Breast epithelium (tissue), 4 donors: ENCODE data around the gene PPIP5K2. TPM values are rescaled to one million over a fixed set of nuclear protein-coding genes. Genes with fewer than 3 reads are reported as not detected.

Experiments
- DNase-seq, 2 donors: peaks; one replicate each; pipeline ENCODE4 v3.0.0-alpha.2; 2019; ENCODE audit warnings: low spot score in 2 of 2
- H3K27ac ChIP-seq, 2 donors: fragments of 200-600 bp; sonication (generic) in 1 of 2; one replicate each; pipeline ENCODE4 v1.5.1; 2016 to 2019; ENCODE audit warnings: mild to moderate bottlenecking in 1 of 2
- H3K27me3 ChIP-seq, 2 donors: fragments of 200-600 bp; sonication (generic) in 1 of 2; one replicate each; pipeline versions ENCODE4 v1.5.1 to v1.6.0; 2017 to 2019; ENCODE audit warnings: control low read depth in 1 of 2, mild to moderate bottlenecking in 1 of 2
- H3K36me3 ChIP-seq: fragments of 200-600 bp; one replicate; pipeline ENCODE4 v1.5.1; 2019
- H3K4me1 ChIP-seq, 2 donors: fragments of 200-600 bp; sonication (generic); one replicate each; pipeline ENCODE4 v1.5.1; 2016 to 2019; ENCODE audit warnings: control low read depth in 1 of 2
- H3K4me3 ChIP-seq, 3 donors: fragments of 200-600 bp; sonication (generic); 1 replicate in 2 of 3; 2 replicates in 1 of 3; pipeline ENCODE4 v1.5.1; 2016 to 2019; ENCODE audit warnings: mild to moderate bottlenecking in 3 of 3, moderate library complexity in 2 of 3
- H3K9me3 ChIP-seq, 2 donors: fragments of 200-600 bp; sonication (generic) in 1 of 2; one replicate each; pipeline ENCODE4 v1.5.1; 2016 to 2019; ENCODE audit warnings: control low read depth in 1 of 2
- POLR2A ChIP-seq: fragments of 450-650 bp; IDR thresholded peaks from one replicate; pipeline ENCODE4 v1.6.1; 2016; ENCODE audit warnings: antibody characterized with exemption, mild to moderate bottlenecking, moderate library complexity
- POLR2AphosphoS5 ChIP-seq, 3 donors: sonication (generic); formaldehyde crosslinking; IDR thresholded peaks; one replicate each; pipeline ENCODE4 v1.6.1; 2017; ENCODE audit warnings: antibody characterized with exemption in 3 of 3
- intact Hi-C: fragments of 100-400 bp; cut with DNase I; formaldehyde crosslinking; loops from one replicate; pipeline ENCODE4 v1.15.1; 2023; ENCODE audit warnings: low total_unique reads
- total RNA-seq, 3 donors: library from RNA; depleted of rRNA; stranded (reverse); fragments of >200 nt; gene quantifications; one replicate each; pipeline ENCODE4 v1.1.0, GENCODE V29; 2016
- TF ChIP-seq, protein P1 (sequence below), 3 donors: fragments of 450-650 bp; IDR thresholded peaks; one replicate each; pipeline ENCODE4 v1.5.1; 2016 to 2017; ENCODE audit warnings: antibody characterized with exemption in 3 of 3, mild to moderate bottlenecking in 3 of 3, moderate library complexity in 3 of 3

PPIP5K2 gene
- total RNA-seq, 3 donors from 2014 or later: 42.7 to 69.1 (median 43.9) TPM

DNA sequence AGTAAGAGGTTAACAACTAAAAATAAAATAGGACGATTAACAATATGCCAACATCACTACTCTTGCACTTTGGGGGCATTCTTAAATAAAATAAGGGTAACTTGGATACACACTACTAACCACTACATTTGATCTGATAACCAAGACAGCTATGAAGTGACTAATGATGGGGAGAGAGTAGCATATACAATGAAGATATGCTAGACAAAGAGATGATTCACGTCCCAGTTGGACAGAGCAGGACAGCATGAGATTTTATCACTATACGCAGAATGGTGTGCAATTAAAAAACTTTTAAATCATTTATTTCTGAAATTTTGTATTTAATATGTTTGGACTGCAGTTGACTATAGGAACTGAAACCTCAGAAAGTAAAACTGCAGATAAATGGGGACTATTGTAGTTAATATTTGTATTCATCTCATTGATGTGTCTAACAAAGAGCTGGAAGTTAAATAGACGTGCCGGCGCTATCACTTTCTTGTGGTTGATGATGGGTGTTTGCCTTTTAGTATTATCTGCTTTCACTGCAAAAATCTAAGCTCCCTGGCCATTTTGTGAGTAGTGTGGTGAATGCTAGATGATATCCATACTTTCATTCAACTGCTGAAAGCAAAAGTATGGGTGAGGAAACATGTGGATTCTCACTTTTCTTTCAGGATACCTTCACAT is 18.9 kb upstream of the PPIP5K2 start:
- Histone ChIP-seq H3K4me3 (no peak overlapping the region), H3K9me3 (no peaks in the 10 kb centered on the region), H3K36me3 (no peaks in the 10 kb centered on the region), H3K27me3 (no peaks in the 10 kb centered on the region), H3K27ac (no peak overlapping the region), H3K4me1 (no peaks in the 10 kb centered on the region)
- no peak for DNase-seq
- TF ChIP-seq, protein P1, sequence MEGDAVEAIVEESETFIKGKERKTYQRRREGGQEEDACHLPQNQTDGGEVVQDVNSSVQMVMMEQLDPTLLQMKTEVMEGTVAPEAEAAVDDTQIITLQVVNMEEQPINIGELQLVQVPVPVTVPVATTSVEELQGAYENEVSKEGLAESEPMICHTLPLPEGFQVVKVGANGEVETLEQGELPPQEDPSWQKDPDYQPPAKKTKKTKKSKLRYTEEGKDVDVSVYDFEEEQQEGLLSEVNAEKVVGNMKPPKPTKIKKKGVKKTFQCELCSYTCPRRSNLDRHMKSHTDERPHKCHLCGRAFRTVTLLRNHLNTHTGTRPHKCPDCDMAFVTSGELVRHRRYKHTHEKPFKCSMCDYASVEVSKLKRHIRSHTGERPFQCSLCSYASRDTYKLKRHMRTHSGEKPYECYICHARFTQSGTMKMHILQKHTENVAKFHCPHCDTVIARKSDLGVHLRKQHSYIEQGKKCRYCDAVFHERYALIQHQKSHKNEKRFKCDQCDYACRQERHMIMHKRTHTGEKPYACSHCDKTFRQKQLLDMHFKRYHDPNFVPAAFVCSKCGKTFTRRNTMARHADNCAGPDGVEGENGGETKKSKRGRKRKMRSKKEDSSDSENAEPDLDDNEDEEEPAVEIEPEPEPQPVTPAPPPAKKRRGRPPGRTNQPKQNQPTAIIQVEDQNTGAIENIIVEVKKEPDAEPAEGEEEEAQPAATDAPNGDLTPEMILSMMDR (IDR thresholded peaks at IDR 0.05): no peak
- TF ChIP-seq POLR2A: no peak
- no peak for TF ChIP-seq POLR2AphosphoS5 (IDR thresholded peaks at IDR 0.05)
- intact Hi-C loops: no loop called here

DNA sequence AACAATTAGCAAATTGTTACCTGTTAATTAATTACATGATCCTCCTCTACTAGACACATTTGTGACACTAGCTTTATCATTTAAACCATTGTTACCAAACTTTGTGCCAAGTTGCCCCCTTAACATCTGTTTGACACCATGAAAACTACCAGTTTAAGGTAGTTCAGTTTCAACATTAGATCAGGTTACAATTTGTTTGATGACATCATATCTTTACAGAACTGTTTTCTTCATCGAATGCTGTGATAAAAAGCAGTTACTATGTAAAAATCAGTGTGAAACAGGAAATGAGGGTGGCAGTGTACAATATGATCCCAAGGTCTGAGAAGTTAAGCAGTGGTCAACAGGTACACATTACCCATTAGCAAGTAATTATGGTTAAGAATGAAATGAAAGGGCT is 17.9 kb upstream of the PPIP5K2 start:
- no peak for DNase-seq
- H3K36me3 ChIP-seq: no peaks in the 10 kb centered on the region
- intact Hi-C loops: no loop called here
- H3K4me3 ChIP-seq: no peak overlapping the region
- H3K27me3 ChIP-seq: no peaks in the 10 kb centered on the region
- no peaks in the 10 kb centered on the region for H3K4me1 ChIP-seq
- TF ChIP-seq, protein P1 (IDR thresholded peaks at IDR 0.05): no peak
- TF ChIP-seq POLR2A (no peak), POLR2AphosphoS5 (IDR thresholded peaks at IDR 0.05) (no peak)
- H3K9me3 ChIP-seq: no peaks in the 10 kb centered on the region
- no peak overlapping the region for H3K27ac ChIP-seq

DNA sequence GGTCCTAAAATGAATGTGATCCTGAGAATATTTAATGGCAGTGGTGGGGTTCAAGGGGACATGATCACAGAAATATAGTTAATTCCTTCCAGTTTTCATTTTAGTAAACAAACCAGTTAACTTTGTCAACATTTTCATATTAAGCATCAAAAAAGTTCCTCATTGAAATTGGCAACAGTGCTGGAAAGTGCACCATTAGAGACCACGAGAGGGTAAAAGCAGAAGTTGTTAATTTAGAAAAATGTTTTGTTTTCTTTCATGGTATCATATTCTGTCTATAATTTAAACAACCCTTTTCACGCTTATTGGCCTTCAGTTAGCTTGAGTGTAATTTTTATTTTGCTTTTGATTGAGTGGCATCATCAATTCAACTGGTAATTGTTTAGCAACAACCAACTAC is 12.0 kb upstream of the PPIP5K2 start:
- intact Hi-C loops: no loop called here
- H3K4me1 ChIP-seq: no peaks in the 10 kb centered on the region
- TF ChIP-seq POLR2AphosphoS5 (IDR thresholded peaks at IDR 0.05): no peak
- TF ChIP-seq POLR2A: no peak
- TF ChIP-seq, protein P1 (IDR thresholded peaks at IDR 0.05): no peak
- no peaks in the 10 kb centered on the region for H3K27me3 ChIP-seq
- H3K4me3 ChIP-seq: no peak overlapping the region
- no peak for DNase-seq
- no peaks in the 10 kb centered on the region for H3K36me3 ChIP-seq
- no peak overlapping the region for H3K27ac ChIP-seq
- H3K9me3 ChIP-seq: no peaks in the 10 kb centered on the region

DNA sequence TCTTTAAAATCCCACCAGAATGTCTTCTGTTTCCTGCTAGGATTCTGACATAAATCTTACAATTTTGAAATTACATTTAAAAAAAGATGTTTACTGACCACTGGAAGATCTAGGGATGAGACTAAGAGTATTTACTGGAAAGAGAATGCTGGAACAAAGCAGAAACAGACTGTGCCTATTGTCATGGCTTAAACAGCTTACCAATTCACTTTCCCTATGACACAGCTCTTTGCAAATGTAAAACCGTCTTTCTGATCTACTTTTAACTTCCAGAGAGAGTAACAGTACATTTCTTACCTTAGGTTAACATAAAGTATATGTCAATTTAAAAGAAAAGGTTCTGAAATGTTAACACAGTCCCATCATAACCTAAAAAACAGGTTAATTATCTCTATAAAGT is 10.8 kb upstream of the PPIP5K2 start:
- no peaks in the 10 kb centered on the region for H3K36me3 ChIP-seq
- intact Hi-C loops: no loop called here
- H3K9me3 ChIP-seq: no peaks in the 10 kb centered on the region
- H3K4me1 ChIP-seq: no peaks in the 10 kb centered on the region
- no peak for DNase-seq
- H3K27ac ChIP-seq: no peak overlapping the region
- H3K4me3 ChIP-seq: no peak overlapping the region
- H3K27me3 ChIP-seq: no peaks in the 10 kb centered on the region
- TF ChIP-seq, protein P1 (IDR thresholded peaks at IDR 0.05): no peak
- TF ChIP-seq POLR2AphosphoS5 (IDR thresholded peaks at IDR 0.05): no peak
- TF ChIP-seq POLR2A: no peak

DNA sequence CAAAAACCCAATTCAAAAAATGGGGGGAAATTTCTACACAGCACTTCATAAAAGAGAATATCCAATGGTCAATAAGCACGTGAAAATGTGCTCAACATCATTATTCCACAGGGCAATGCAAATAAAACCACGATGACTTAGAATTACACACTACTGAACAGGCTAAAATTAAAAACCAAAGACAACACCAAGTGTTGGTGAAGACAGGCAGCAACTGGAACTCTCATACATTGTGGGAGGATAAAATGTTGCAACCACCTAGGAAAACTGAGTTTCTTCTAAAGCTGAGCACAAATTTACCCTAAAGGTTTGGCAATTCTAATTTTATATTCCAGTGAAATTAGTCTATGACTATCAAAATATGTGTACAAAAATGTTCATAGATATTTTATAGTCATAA is 9.7 kb upstream of the PPIP5K2 start:
- Histone ChIP-seq H3K27ac (no peak overlapping the region), H3K9me3 (no peaks in the 10 kb centered on the region), H3K4me3 (no peak overlapping the region), H3K4me1 (no peaks in the 10 kb centered on the region), H3K36me3 (no peaks in the 10 kb centered on the region), H3K27me3 (no peaks in the 10 kb centered on the region)
- intact Hi-C loops: no loop called here
- no peak for TF ChIP-seq POLR2AphosphoS5 (IDR thresholded peaks at IDR 0.05)
- no peak for DNase-seq
